Stimulated activated CD4-positive, alpha-beta T cell treated with anti-CD3 and anti-CD28 coated beads, Interleukin-15, amount 100 ng/mL, for 48 hours (primary cell): ENCODE measurements around the gene SEMA5A.

ENCODE experiments used
- DNase-seq, 2 donors: peaks; one replicate each; pipeline ENCODE4 v3.0.0-alpha.2; 2020; ENCODE audit warnings: low read depth in 2 of 2

SEMA5A gene

DNA sequence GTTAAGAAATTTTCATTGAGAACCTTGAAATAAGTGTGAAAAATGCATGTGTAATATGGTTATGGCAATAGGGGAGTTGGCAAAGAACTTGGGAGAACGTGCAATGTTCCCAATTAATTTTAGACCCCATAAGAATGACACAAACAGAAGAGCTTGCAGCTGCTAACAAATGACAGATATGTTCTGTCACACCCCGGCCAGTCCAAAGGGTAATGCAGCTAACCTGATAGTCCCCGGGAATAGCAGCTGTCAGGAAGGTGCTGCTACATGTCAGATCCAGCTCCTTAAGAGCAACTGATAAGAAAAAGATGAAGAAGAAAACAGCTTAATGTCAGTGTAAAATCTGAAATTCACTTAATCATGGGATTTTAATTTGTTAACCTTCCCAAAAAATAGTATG is 30.4 kb downstream of the SEMA5A start:
- no peak for DNase-seq

DNA sequence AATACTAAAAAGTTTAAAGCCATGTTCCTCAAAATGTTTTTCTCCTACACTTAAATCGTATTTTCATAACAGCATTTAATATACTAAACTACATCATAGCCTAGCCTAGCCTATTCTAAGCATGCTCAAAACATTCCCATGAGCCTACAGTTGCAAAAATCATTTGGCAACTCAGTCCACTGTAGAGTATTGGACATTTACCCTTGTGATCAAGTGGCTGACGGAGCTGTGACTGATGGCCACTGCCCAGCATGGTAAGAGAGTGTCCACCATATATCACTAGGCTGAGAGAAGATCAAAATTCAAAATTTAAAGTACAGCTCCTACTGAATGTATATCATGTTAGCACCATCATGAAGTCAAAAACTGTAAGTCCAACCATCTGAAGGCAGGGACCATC is 30.9 kb downstream of the SEMA5A start:
- DNase-seq = no peak

DNA sequence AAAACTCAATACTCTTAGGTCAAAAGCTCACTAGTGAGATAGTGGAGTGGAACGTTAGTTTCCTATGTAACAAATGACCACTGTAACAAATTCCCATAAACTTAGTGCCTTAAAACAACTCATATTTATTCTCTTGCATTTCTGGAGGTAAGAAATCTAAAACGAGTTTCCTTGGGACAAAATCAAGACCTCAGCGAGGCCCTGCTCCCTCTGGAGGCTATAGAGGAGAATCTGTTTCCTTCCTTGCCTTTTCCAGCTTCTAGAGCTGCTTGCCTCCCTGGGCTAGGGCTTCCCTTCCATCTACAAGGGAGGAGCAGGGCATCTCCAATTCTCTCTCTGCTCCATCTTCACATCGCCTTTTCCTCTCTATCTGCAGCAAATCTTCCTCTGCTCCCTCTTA is 32.0 kb downstream of the SEMA5A start:
- DNase-seq = no peak

DNA sequence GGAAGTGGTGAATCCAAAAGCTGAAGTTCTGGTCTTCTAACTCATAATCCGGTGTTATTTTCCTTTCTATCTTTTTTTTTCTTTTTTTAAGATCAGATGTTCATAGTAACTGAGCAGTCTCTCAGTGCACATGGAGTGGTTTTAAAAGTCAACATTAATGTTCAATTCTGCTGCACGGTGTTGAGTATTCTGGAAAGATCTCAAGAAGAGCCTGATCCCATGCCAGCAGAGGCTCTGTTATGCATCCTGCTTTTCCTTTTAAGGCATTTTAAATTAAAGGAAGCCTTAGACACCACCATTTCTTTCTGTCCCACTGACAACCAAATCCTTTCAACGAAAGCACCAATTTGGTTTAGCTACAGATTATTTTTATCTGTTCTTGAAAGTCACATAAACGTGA is 33.4 kb downstream of the SEMA5A start:
- DNase-seq = no peak

DNA sequence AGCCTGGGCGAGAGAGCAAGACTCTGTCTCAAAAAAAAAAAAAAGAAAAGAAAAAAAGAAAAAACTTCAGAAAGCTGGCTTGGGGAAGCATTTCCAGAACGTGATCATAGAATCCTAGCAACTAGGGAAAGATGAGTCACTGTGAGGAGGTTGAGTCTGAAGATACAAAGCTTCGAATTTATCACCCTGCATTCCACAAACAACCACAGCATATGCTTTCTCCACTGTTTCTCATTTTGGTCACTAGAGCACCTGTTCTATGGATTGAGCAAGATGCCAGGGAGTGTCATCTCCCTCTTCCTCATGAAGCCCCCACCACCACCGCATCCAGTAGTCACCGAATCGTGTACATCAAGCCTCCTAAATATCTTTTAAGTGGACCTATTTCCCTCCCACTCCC is 37.9 kb downstream of the SEMA5A start:
- no peak for DNase-seq

DNA sequence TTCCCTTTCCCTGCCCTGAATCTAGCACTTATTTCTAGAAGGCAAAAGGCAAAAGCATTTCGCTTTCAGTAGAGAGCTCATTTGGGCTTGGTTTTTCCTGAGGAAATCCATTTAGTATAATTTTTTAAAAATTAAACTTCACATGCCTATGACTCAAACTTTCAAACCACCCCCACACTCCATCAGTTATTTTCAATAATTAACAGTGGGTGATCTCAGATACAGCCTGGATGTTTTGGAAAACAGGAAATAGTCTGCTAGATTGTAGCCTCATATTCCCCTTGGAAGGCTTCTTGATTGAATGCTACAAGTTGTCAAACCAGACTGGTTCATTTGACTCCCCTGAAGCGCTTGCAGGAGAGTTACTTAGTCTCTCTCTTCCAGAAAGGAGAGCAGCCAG is 40.6 kb downstream of the SEMA5A start:
- no peak for DNase-seq

DNA sequence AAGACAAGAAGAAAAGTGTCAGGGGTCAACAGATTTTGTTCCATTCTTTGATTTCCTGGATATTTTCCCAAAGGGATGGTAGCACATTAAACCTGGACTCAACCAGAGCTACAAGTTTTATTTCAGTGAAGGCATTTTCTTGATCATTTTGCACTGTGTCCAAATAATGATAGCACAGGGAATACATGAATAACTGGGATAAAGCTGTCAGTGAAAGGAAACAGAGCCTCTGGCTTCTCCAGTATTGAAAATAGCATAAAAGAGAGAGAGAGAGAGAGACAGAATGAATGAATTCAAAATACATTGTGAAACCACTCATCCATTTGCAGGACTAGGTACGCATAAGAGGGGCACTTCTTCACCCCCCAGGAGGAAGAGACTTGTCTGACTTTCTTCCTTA is 43.0 kb downstream of the SEMA5A start:
- DNase-seq = no peak

DNA sequence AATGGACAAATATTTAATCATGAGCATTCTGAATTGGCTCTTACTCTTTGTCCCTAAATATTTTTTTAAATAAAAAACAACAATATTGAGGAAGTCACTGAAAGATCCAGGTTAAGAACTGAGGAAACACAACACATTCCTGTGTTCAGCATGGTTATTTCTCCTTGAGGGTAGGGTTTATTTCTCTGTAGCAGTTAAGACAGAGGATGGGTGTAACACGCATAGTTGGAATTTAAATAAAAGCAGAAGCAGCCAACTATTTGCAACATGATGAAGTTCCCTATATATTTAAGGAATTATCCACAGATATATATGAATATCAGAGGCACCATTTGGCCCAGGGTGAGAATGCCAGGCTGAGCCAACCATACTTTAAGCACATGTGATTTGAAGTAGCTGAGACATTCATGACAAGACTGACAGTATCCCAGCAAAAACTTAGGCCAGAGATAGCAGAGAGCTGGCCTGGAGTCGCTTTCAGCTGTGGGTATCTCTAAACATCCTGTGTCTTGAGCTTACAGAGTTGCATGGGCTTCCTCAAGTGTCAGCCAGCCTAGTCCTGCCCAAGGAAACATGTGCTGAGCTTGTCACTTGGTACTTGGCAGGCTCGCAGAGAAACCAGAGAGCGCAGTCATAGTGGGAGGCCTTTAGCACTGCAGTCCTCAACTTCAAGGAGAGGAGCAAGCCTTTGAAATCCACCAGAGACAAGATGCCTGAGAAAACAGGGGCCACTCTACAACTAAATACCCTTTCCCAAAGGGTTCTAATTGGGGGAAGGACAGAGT is 43.6 kb downstream of the SEMA5A start:
- DNase-seq = no peak

DNA sequence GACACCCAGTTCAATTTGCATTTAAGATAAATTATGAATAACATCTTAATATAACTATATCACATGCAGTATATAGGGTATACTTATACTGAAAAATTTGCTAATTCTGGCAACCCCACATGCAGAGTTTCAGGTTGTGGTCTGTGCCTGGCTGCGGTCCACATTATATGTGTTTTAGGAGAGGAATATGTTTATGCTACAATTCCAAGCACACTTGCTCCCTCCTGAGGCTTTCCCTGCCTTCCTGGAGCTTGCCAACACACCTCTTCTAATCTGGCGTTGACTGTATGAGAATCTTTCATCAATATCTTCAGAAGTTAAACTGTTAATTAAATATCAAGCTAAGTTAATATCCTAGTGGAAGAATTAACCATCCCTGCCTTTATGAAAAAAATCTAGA is 45.2 kb downstream of the SEMA5A start:
- no peak for DNase-seq

DNA sequence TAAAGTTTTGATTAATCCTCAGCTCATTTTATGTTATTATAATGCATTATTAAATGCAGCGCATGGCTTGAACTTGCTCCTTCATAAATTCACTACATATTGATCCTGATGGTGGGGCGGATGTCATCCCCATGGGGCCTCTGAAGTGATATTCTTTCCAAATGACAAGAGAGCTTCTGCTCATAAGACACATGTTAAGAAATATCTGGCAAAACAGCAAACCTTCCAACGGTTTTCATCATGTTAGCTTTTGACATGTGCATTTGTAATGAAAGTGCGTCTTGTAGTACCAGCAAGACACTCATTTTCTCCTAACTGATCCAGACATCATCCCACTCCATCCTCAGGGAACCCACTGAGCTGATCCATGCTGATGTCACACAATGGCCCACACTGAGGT is 45.7 kb downstream of the SEMA5A start:
- no peak for DNase-seq

DNA sequence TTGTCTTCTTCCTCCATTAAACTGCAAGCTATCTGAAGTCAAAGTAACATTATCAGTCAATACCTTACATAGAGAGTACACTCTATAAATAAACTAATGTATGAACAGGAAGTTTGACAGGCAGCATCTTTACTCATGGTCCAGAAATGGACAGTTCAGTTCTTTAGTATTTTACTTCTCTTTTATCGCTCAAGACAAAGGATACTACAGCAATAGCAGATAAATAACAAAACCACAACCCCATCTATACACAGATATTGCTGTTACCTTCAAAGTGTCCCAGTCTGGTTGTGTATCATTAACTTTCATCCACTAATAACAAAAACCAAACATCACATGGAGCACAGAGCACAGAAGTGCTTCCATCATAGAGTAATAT is 46.4 kb downstream of the SEMA5A start:
- no peak for DNase-seq

DNA sequence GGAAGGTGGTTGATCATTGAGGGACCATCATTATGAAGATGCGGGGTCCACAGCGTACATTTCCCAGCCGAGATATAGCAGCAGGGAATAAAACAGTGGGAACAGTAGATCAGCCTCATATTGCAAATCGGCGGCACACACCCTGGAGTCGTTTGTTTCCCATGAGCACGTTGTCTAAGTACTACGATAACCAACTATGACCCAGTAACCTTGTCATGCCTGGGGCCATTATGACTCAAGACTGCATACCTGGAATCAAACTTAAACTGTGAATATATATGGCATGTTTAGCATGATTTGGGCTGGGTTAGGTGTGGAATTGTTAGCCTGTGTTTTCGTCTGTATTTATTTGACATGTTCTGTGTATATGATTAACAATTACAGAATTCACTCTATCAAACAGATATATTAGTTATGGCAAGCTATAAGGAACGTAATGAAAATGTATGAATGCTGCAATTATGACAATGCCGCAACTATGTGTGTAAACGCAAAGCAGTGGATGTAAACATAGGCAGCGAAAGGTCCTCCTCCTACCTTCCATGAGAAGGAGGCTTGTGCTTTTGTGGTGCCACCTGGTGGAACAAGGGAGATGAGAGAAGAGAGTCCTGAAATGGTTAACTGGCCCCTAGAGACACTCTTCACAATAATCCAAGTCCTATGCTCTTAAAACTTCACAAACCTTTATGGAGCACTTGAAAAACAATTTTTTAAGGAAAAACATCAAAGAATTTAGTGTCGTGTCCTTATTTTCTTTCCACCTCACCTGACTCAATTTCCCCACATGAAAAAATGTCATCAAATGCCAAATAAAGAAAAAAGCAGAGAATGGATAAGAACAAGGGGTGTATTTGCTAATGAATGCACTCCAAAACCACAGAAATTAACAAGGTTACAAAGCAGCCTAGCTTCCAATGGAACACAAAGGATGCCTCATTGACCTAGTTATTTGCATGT is 47.1 kb downstream of the SEMA5A start:
- no peak for DNase-seq

DNA sequence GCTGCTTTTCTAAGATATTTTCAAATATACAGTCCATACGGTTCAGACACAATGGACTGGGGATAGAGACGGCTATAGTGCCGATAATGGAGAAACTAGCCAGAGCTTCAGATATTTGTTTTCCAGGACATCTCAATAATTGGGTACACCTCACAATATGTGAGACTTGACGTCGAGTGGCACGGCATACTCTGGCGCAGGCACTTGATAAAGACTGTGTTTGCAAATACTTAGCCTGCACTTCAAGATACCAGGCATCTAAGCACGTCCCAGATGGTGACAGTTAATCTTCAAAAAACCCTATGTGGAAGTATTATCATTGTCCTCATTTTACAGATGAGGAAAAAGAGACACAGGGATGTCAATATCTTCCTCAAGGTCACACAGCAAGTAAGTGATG is 48.5 kb downstream of the SEMA5A start:
- DNase-seq = no peak

DNA sequence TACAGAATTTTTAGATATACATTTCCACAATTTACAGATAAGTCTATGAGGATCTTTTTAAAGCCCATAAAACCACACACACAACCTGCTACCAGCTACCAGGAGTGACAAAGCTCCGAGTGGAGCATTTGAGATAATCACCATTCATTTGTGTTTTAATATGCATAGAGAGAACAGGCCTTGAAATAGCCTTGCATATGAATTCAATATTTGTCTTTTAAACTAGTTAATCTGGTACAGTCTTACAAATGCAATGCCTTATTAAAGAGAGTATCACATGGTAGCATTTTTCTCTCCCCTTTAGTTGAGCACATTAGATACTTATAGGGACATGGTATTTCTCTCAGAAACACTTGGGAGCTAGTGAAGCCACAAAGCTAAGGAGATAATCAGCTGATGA is 49.1 kb downstream of the SEMA5A start:
- no peak for DNase-seq

DNA sequence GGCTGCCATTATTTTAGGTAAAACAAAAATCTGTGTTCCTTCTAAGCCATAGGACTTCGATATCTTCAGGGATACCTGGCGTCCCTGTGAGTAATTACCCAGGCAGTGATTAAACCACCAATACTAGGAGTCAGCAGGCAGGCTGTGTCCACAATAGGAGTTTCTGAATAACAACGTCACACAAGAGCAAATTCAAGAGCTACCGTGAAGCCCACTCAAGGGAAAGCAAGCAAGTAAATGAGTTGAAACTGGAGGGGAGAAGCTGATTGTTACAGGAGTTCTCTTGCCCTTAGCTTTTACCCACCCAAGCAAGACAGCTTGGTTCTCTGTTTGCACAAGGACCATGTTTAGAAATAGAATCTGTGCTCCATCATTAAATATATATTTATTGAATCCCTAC is 50.8 kb downstream of the SEMA5A start:
- DNase-seq = no peak

DNA sequence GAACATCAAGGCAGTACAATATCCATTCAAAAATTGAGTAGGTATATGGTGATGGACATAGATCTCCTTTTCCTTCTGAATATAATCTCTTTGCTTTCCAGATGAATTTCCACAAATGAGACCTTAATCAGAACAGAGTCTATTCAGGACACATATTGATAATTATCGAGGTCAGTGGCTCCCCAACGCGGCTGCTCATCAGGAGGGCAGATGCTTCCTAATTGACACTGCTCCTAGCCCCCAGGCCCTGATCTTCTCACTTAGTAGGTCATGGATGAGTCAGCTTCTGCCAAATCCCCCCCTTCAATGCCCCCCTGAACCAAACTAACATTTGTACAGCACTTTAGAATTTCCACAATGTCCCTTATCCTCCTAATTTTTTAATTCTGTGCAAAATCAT is 51.6 kb downstream of the SEMA5A start:
- no peak for DNase-seq

DNA sequence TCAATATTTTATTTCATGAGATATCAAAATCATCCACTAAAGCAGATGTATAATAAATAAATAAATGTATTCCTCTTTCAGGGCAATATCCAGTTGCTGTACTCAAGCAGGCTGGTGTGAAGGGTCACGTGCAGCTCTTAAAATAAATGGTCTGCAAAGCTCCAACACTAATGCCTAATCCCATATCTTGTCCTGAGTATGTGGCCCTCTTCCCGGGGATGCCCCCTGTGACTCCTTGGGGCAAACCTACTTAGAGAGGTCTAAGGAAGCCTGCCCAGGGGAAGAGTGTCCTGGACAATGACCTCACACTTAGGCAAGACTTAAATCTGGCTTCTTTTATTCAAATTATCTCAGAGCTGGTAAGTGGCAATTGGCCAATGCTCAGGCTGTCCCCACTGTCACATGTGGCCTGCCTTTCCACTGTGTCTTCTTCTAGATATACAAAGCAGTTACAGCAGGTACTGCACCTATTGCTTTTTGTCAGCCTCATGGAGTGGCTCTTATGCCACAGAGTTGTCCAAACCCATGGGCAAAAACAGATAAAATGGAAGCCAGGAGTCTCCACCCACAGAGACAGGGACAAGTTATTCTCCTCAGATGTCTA is 55.3 kb downstream of the SEMA5A start:
- no peak for DNase-seq

DNA sequence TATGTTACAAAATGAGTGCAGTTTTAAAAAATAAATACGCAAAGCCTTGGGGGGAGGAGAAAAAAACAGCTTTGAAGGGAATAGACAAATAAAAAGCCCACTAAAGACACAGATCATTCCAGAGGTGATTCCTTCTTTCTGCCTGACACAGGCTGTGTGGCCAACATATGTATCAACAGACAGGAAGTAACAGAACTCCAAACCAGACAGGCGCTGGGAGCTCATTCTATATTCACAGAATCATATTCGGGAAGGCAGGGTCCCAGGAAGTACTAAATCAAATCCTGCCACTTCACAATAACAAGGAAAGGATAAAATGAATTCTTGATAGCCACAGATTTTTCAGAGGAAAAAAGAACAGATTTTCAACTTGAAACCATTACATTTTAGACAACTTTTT is 62.1 kb downstream of the SEMA5A start:
- no peak for DNase-seq

DNA sequence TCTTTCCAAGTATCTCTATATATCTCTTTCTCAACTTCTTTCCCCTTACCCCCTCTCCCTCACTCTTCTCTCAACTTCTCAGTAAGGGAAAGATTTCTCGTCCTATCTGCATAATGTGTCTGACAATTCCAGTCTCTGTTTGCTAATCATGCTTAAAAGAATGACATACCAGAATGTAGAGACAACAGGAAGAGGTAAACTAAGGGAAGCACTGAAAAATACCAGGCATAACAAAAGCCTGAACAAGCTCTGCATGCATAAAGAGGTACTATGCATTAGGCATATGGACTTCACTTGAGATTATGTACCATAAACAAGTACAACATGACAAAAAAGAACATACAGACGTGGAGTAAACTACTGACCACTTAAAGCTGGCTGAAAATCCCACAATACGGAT is 62.6 kb downstream of the SEMA5A start:
- no peak for DNase-seq

DNA sequence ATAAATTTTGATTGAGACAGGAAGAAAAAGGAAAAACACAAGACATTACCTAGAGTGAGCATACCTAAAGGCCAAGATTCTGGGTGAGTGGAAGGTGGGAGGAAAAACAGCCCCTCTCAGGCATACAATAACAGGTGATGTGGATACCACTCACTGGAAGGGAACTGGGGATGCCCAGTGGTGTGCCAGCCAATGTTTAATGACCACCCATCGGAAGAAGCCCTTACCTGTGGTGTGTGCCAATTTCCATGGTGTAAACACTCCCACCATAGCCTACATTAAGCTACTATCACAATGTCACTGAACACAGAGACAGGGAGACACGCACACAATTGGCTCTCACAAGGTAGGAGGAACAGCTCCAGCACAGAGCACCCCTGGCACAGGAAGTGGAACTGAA is 63.5 kb downstream of the SEMA5A start:
- DNase-seq = no peak

DNA sequence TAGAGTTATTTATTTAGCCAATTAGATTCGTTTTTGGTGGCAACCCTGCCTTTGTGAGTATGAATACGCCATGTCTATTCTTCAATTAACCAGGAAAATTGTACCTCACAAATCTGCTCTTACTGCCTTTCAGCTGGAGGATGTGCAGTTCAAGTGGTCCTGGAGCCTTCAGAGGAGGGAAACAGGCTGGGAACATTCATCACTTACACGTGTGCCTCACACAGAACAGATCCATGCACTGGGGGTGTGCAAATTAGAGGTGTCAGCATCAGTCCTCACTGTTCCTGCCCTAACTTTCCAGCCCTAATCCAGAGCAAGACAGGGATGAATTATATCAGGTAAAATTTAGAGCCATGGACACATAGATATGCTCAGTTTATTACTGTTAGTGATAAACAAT is 65.4 kb downstream of the SEMA5A start:
- DNase-seq = no peak

DNA sequence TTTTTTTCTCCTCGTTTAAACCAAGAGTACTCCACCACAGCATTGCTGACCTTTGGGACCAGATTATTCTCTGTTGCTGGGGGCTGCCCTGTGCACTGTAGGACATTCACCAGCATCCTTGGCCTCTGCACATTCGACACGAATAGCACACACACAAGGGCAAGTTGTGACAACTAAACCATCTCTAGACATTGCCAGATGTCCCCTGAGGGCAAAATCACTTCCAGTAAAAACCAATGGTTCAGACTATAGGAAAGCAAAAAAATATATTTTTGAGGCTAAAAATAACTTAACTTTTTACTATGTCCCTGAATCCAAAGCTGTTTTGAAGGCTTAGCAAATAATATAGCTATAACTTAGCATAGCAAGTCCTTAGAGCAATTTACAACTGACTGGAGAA is 65.9 kb downstream of the SEMA5A start:
- DNase-seq = no peak

DNA sequence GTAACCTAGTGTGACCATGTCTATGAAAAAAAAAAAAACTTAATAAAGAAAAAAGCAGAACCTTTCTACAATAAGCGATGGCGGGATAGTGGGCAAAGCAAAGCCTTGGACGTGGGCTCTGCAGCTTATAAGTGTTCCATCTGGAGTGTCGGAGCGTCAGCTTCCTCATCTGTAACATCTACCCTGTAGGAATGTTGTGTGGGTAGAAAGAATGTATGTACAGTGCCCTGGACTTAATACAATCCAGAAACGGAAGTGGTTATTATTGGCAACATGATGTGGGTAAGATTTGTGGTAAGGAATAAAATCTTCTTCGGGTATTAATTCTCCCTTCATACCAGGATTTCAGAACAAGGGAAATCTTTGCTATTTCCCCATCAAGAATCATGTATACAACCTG is 66.5 kb downstream of the SEMA5A start:
- DNase-seq = no peak
